ENCODE results near the gene ALAD.

DNA sequence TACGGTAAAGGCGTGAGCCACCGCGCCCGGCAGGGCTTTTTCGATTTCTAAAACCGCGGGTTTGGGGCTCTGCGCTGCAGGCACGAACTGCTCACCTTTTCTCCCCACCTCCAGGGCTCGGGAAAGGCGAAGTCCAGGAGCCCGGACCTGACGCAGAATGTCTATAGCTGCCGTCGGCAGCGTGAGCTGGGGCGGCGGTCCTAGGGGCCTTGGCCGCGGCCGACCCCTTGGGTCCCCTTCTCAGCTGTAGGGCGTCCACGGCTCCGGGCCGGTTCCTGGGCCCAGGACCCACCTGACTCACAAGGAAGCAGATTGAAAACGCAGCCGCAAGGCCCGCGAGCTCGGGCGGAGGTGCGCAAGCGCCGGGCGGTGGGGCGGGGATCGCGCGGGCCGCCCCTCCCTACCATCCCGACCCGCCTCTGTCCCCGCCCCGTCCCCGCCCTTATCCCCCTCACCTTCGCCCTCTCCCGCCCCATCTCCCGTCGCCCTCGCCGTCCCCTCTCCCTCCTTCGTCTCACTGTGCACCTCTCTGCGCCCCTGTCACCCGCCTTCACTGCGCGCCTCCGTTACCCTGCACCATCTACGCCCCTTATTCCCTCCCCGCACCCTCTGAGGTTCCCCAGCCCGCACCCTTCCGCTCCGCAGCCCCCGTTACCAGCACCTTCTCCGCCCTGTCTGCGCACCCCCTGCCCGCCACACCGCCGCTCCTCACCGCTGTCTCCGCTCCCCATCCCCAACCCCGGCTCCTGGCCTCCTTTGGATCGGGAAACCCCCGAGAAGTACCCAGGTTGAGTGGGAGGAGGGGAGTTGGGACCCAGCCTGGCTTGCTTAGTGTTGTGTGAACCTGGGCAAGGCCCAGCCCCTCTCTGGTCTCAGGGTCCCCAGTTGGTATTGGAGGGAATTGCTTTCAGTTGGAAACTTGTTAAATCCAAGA, 24.2 kb downstream of the ALAD start, which contains the start of gene HDHD3:
- TF ChIP-seq CTCF (IDR thresholded peaks at IDR 0.05 in 2 of 3, conservative IDR thresholded peaks at IDR 0.05 in 1 of 3; ENCODE audit: insufficient read depth in 2 of 3, low read depth in 1 of 3, low read length in 3 of 3) (no peak), TBP (optimal IDR thresholded peaks at IDR 0.05; ENCODE audit: low read depth, low read length) (peak; percentile 41), SP2 (IDR thresholded peaks at IDR 0.05; ENCODE audit: extremely low read depth, low read depth, low read length, poor library complexity, severe bottlenecking) (no peak), PHF8 (IDR thresholded peaks at IDR 0.05; ENCODE audit: borderline replicate concordance, low read length) (peak; percentile 86), MXI1 (IDR thresholded peaks at IDR 0.05; ENCODE audit: low read depth, low read length) (no peak), HDGF (IDR thresholded peaks at IDR 0.05) (0 out of 2 replicates have a peak, but pooled peaks have one; percentile 35), MEF2D (tag; conservative IDR thresholded peaks at IDR 0.05; ENCODE audit: low read depth) (no peak), EGR1 (conservative IDR thresholded peaks at IDR 0.05) (0 out of 2 replicates have a peak, but pooled peaks have one; percentile 10)
- TF ChIP-seq, protein P1, sequence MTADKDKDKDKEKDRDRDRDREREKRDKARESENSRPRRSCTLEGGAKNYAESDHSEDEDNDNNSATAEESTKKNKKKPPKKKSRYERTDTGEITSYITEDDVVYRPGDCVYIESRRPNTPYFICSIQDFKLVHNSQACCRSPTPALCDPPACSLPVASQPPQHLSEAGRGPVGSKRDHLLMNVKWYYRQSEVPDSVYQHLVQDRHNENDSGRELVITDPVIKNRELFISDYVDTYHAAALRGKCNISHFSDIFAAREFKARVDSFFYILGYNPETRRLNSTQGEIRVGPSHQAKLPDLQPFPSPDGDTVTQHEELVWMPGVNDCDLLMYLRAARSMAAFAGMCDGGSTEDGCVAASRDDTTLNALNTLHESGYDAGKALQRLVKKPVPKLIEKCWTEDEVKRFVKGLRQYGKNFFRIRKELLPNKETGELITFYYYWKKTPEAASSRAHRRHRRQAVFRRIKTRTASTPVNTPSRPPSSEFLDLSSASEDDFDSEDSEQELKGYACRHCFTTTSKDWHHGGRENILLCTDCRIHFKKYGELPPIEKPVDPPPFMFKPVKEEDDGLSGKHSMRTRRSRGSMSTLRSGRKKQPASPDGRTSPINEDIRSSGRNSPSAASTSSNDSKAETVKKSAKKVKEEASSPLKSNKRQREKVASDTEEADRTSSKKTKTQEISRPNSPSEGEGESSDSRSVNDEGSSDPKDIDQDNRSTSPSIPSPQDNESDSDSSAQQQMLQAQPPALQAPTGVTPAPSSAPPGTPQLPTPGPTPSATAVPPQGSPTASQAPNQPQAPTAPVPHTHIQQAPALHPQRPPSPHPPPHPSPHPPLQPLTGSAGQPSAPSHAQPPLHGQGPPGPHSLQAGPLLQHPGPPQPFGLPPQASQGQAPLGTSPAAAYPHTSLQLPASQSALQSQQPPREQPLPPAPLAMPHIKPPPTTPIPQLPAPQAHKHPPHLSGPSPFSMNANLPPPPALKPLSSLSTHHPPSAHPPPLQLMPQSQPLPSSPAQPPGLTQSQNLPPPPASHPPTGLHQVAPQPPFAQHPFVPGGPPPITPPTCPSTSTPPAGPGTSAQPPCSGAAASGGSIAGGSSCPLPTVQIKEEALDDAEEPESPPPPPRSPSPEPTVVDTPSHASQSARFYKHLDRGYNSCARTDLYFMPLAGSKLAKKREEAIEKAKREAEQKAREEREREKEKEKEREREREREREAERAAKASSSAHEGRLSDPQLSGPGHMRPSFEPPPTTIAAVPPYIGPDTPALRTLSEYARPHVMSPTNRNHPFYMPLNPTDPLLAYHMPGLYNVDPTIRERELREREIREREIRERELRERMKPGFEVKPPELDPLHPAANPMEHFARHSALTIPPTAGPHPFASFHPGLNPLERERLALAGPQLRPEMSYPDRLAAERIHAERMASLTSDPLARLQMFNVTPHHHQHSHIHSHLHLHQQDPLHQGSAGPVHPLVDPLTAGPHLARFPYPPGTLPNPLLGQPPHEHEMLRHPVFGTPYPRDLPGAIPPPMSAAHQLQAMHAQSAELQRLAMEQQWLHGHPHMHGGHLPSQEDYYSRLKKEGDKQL (CRISPR knock-in tag; IDR thresholded peaks at IDR 0.05; ENCODE audit: borderline replicate concordance): no peak
